Measurements from ENCODE around the gene PLIN5.
"Not testable (repeated sequence)": the region's sequence is repeated elsewhere in the genome, so short reads cannot be mapped to it uniquely, and the experiment has no call there.

Gene PLIN5

GRCh38 chr19:4550018-4550417 lies 15.0 kb upstream of the PLIN5 start:
- in situ Hi-C loops (cut with HindIII; ENCODE audit: low pct_ligation_motif_present, low pct_unique_long_range_greater_than_20kb, low sequenced_read_pairs) = no loop called here
- no peak for DNase-seq

GRCh38 chr19:4548238-4548584 lies 13.2 kb upstream of the PLIN5 start:
- in situ Hi-C loops (cut with HindIII; ENCODE audit: low pct_ligation_motif_present, low pct_unique_long_range_greater_than_20kb, low sequenced_read_pairs) = no loop called here
- no peak for DNase-seq

DNA sequence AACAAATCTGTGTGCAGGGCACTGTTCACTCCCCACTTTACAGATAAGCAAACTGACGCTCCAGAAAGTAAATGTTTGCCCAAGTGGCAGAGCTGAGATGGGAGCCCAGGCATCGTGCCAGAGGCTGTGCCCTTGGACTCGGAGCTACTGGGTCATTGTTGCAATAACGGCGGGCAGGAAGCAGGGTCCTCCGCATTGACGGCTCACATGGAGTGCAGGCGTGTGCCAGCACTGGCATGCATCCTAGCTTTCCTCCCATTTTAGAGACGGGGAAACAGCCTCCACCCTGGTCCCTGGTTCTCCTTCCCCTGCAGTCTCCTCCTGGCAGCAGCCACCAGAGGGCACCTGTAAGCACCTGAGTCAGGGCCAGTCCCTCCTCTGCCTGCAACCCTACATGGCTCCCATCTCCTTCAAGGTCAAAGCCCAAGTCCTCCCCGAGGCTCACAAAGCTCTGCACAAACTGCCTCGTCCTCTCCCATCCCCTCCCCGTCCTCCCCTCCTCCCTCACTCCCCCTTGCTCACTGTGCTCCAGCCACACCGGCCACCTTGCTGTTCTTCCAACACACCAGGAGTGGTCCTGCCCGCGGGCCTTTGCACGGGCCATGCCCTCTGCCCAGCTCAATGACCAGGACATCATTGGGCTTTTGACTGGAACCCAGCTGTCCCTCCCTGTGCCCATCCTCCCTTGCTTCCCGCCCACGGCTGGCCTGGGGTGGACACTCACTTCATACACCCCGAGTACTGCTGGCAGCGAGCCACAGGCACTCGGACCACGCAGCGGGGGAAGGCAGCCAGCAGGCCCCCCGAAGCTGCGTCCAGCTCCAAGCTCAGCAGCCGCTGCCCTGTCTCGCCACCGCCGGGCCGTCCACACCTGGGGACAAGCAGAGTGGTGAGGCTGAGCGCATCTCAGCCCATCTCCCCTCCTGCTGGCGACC lies 12.5 kb upstream of the PLIN5 start:
- DNase-seq = peak; percentile 16
- in situ Hi-C loops (cut with HindIII; ENCODE audit: low pct_ligation_motif_present, low pct_unique_long_range_greater_than_20kb, low sequenced_read_pairs) = no loop called here

DNA sequence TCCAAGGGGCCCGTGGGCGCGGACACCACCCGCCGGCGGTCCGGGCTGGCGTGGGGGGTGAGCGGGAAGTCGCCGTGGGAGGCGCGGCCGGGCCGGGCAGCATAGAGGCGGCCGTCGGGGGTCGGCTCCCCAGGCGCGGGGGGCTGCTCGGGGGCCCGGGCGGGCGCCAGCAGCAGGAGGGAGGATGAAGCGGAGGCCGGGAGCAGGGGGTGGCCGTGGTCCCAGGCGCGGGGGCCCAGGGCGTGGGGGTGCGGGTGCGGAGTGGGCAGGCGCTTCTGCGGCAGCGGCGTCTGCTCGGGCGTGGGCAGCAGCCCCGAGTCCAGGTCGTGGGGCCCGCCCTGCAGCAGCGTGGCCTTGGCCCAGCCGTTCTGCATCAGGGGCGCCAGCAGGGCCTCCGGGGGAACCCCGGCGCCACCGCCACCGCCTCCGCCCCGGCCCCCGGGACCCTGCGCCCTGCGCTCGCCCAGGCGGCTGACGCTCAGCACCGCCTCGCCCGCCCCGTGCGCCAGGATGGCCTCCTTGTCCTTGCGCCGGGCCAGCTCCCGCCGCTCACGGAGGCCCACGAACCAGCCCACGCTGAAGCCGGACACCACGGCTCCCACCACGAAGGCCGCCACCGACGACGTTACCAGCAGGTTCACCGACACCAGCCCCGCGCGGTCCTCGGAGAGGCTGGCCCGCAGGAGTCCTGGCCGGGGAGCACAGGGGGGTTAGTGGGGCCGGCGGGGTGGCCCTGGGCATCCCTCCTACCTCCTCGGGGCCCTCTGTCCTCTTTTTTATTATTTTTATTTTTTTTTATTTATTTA lies 9.0 kb upstream of the PLIN5 start:
- in situ Hi-C loops (cut with HindIII; ENCODE audit: low pct_ligation_motif_present, low pct_unique_long_range_greater_than_20kb, low sequenced_read_pairs) = no loop called here
- no peak for DNase-seq

GRCh38 chr19:4542896-4543841 lies 8.1 kb upstream of the PLIN5 start:
- in situ Hi-C loops (cut with HindIII; ENCODE audit: low pct_ligation_motif_present, low pct_unique_long_range_greater_than_20kb, low sequenced_read_pairs) = no loop called here
- no peak for DNase-seq

- in situ Hi-C loops (cut with HindIII; ENCODE audit: low pct_ligation_motif_present, low pct_unique_long_range_greater_than_20kb, low sequenced_read_pairs); DNase-seq: not testable (repeated sequence)
These were observed 6.8 kb upstream of the PLIN5 start for GRCh38 chr19:4541806-4542145.

- in situ Hi-C loops (cut with HindIII; ENCODE audit: low pct_ligation_motif_present, low pct_unique_long_range_greater_than_20kb, low sequenced_read_pairs) = no loop called here
These were observed 6.2 kb upstream of the PLIN5 start for GRCh38 chr19:4541114-4541805.

DNA sequence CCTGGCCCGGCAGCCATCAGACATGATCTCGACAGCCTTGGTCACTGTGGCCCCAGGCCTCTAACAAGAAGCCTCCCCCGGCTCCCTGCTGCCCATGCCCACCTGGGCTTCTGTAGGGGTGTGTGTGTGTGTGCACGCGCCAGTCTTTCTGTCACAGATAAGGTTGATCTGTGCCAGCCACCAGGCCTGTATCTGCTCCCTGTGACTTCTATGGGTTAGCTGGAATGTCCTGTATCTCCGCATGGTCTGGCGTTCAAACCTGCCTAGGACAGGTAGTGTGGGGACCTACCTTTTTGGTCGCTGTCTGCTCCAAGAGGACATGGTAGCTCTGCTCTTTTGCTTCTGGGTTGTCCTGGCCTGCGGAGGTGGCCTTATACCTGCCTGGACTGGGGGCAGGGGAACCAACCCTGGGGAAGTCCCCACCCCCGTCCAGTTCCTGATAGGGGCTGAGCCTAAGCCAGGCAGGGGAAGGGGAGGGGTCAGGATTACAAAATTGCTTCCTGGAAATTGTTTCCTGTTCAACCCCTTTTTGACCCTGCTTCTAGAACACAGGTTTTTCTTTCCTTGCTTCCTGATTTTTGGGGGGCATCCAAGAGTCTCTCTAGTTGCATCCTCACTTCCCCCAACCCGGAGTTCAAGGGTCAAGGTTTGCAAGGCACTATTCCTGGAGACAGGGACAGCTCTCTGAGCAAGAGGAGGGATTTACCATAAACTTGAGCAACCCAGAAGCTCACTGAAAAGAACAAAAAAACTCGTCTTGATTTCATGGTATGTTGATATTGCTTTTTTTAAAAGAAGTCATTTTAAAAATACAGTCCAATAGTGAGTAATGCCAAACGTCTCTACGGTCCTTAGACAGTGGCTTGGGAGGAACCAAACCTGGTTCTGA lies 4.9 kb upstream of the PLIN5 start, which contains the start of gene LRG1:
Gene LRG1, minus strand, starts transcription at position 344 of the 889 bp plus-strand sequence. Its CDS starts 23 bp downstream, at position 321.
- no peak for DNase-seq

More at GRCh38 chr19:4541114-4541805, 6.2 kb upstream of the PLIN5 start:
- no peak for DNase-seq

GRCh38 chr19:4539169-4539692 lies 4.2 kb upstream of the PLIN5 start:
- in situ Hi-C loops (cut with HindIII; ENCODE audit: low pct_ligation_motif_present, low pct_unique_long_range_greater_than_20kb, low sequenced_read_pairs) = no loop called here
- no peak for DNase-seq

More for the DNA sequence above, 4.9 kb upstream of the PLIN5 start, which contains the start of gene LRG1:
- in situ Hi-C loops (cut with HindIII; ENCODE audit: low pct_ligation_motif_present, low pct_unique_long_range_greater_than_20kb, low sequenced_read_pairs) = no loop called here

GRCh38 chr19:4538601-4538954 lies 3.6 kb upstream of the PLIN5 start:
- DNase-seq = no peak
- in situ Hi-C loops (cut with HindIII; ENCODE audit: low pct_ligation_motif_present, low pct_unique_long_range_greater_than_20kb, low sequenced_read_pairs) = no loop called here

DNA sequence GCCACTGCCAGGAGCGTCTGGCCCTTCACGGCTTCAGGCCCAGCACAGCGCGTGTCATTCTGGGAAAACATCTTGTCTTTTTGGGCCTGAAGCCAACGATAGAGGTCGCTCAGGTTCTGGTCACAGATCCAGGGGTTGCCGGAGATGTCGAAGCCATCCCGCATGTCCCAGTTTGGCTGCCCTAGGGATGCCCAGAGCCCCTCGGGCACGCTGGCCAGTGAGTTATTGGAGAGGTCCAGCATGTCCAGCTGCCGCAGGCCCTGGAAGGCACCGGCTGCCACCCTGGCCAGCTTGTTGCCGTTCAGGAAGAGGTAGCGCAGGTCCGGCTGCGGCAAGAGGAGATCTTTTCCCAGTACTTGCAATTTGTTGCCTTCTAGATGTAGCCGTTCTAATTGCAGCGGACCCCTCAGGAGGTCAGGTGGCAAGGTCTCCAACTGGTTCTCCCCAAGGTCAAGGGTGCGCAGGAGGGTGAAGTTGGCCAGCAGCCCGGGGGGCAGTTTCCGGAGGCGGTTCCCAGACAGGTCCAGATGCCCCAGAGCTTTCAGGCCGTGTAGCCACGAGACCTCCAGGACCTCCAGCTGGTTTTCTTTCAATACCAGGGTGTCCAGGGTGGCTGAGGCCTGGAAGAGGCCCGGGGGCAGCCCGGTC lies 3.1 kb upstream of the PLIN5 start:
- no peak for DNase-seq
- in situ Hi-C loops (cut with HindIII; ENCODE audit: low pct_ligation_motif_present, low pct_unique_long_range_greater_than_20kb, low sequenced_read_pairs) = no loop called here

DNA sequence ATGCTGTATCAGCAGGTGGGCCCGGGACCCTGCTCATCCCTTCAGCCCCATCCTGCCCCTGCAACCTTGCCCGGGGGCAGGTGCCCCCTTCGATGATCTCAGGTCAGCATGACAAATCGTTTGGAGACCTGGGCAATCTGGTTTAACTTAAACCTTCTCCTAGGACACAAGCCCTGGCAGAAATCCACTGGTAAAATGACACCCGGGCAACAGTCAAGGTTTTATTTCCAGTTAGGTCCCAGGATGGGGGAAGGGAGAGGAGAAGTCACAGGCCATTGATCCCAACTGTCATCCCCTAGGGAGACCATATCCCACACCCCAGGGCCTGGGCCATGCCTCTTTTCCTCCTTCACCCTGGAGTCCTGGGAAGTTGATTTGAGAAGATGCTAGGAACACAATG lies 1.8 kb upstream of the PLIN5 start:
- DNase-seq = no peak

GRCh38 chr19:4533835-4534424 lies 1.1 kb downstream of the PLIN5 start:
- in situ Hi-C loops (cut with HindIII; ENCODE audit: low pct_ligation_motif_present, low pct_unique_long_range_greater_than_20kb, low sequenced_read_pairs) = no loop called here

More for the DNA sequence above, 1.8 kb upstream of the PLIN5 start:
- in situ Hi-C loops (cut with HindIII; ENCODE audit: low pct_ligation_motif_present, low pct_unique_long_range_greater_than_20kb, low sequenced_read_pairs) = no loop called here

DNA sequence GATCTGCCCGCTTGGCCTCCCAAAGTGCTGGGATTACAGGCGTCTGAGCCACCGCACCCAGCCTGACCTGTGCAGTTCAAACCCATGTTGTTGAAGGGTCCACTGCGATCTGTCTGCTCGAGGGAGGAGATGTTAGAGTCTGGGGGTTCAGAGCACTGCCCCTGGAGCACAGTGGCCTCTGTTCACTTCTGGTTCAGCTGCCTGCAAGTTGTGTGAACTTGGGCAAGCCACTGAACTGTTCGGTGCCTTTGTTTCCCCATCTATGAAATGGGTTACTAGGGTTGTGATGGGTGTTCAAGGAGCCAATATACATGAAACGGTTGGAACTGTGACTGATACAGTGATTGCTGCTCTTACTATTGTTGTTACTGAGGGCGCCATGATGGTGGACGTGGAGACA lies 1.7 kb downstream of the PLIN5 start:
- DNase-seq = no peak
- in situ Hi-C loops (cut with HindIII; ENCODE audit: low pct_ligation_motif_present, low pct_unique_long_range_greater_than_20kb, low sequenced_read_pairs) = no loop called here

More at GRCh38 chr19:4533835-4534424, 1.1 kb downstream of the PLIN5 start:
- no peak for DNase-seq

DNA sequence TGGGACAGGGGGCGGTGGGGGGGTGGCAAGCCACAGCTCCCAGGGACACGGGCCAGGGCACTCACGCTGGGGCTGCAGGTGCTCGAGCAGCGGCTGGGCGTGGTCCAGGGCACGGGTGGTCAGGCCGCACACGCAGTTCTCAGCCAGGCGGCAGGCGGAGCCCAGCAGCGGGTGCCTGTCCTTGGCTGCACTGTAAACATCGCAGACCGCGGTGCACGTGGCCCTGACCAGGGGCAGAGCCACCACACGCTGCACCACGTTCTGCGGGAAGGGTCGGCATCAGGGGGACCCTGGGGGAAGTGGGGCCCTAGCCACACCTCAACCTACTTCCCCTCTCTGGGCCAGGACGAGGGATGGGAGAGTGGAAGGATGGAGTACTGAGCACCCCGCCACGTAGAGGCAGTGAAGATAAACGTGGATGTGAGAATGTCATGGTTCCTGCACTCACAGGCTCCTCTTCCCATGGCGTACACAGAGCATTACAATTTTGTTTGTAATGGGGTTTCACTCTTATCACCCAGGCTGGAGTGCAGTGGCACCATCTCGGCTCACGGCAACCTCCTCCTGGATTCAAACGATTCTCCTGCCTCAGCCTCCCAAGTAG lies 3.4 kb downstream of the PLIN5 start:
- no peak for DNase-seq
- in situ Hi-C loops (cut with HindIII; ENCODE audit: low pct_ligation_motif_present, low pct_unique_long_range_greater_than_20kb, low sequenced_read_pairs) = no loop called here

Data from ACHN (cell line).